Ovary (tissue), 3 donors: ENCODE measurements around the gene NME7.

Experiments used
- CTCF ChIP-seq, 3 donors: fragments of 450-650 bp in 2 of 3; fragments of 200-600 bp in 1 of 3; IDR thresholded peaks; one replicate each; pipeline versions ENCODE4 v1.5.1 to v1.8.0; 2016 to 2022; ENCODE audit warnings: antibody characterized with exemption in 3 of 3, mild to moderate bottlenecking in 1 of 3
- EP300 ChIP-seq: sonication (generic); formaldehyde crosslinking; IDR thresholded peaks from one replicate; pipeline ENCODE4 v1.6.1; 2017; ENCODE audit warnings: antibody characterized with exemption
- POLR2A ChIP-seq: fragments of 450-650 bp; IDR thresholded peaks from one replicate; pipeline ENCODE4 v1.6.1; 2017; ENCODE audit warnings: antibody characterized with exemption, mild to moderate bottlenecking, moderate library complexity
- donor health status: DM: no; HTN: no; CAD: no.

- TF ChIP-seq CTCF (IDR thresholded peaks at IDR 0.05) (no peak), POLR2A (no peak), EP300 (no peak)
These were observed 262.5 kb downstream of the NME7 start for GRCh38 chr1:169105087-169105433.
